ENCODE results near the gene PDCL3.

GRCh38 chr2:100615886-100616285 is 53.1 kb downstream of the PDCL3 start:
- no peak for TF ChIP-seq CTCF (IDR thresholded peaks at IDR 0.05)
- no peak for TF ChIP-seq EZH2 (IDR thresholded peaks at IDR 0.05; ENCODE audit: borderline replicate concordance, insufficient read depth, low read depth, low read length, poor library complexity, severe bottlenecking)

Measured in B cell (primary cell).